WTC11 (cell line): ENCODE results near the gene PPIG.

ENCODE experiments used
- NFYB ChIP-seq: sonication (generic); formaldehyde crosslinking; conservative IDR thresholded peaks from 2 replicates; pipeline ENCODE4 v1.8.0; 2022; ENCODE audit warnings: low read depth, missing genetic modification reagents
- ZBTB21 ChIP-seq: sonication (generic); formaldehyde crosslinking; IDR thresholded peaks from 2 replicates; pipeline ENCODE4 v1.8.1; 2023; ENCODE audit warnings: mild to moderate bottlenecking, missing genetic modification reagents, borderline replicate concordance
- ZNF232 ChIP-seq: sonication (generic); formaldehyde crosslinking; IDR thresholded peaks from 2 replicates; pipeline ENCODE4 v1.8.0; 2022; ENCODE audit warnings: mild to moderate bottlenecking, missing genetic modification reagents
- TF ChIP-seq, protein P1 (sequence below): fragments of 200-600 bp; IDR thresholded peaks from 2 replicates; pipeline ENCODE4 v1.8.0; 2022; ENCODE audit warnings: antibody characterized with exemption

DNA sequence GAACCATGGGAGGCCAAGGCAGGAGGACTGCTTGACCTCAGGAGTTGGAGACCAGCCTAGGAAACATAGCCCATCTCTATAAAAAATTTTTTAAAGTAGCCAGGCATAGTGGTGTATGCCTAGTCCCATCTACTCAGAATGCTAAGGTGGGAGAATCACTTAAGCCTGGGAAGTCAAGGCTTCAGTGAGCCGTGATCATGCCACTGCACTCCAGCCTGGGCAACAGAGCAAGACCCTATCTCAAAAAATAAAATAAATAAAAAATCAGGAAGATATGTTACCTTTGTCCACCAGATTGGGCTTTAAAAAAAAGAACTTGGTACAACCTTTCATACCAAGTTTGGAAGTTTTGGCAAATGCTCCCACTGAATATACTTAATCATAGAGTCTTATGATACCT is 74.7 kb downstream of the PPIG start:
- TF ChIP-seq, protein P1, sequence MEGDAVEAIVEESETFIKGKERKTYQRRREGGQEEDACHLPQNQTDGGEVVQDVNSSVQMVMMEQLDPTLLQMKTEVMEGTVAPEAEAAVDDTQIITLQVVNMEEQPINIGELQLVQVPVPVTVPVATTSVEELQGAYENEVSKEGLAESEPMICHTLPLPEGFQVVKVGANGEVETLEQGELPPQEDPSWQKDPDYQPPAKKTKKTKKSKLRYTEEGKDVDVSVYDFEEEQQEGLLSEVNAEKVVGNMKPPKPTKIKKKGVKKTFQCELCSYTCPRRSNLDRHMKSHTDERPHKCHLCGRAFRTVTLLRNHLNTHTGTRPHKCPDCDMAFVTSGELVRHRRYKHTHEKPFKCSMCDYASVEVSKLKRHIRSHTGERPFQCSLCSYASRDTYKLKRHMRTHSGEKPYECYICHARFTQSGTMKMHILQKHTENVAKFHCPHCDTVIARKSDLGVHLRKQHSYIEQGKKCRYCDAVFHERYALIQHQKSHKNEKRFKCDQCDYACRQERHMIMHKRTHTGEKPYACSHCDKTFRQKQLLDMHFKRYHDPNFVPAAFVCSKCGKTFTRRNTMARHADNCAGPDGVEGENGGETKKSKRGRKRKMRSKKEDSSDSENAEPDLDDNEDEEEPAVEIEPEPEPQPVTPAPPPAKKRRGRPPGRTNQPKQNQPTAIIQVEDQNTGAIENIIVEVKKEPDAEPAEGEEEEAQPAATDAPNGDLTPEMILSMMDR: no peak
- TF ChIP-seq NFYB (CRISPR knock-in tag) (no peak), ZBTB21 (CRISPR knock-in tag) (no peak), ZNF232 (CRISPR knock-in tag) (no peak)
